Activated T-helper 1 cell treated with anti-CD3 and anti-CD28 coated beads, Interleukin-2, amount 50 U/mL, for 16 hours (primary cell): ENCODE data around the gene CBFA2T3.

Experiments used
- DNase-seq, 2 donors: peaks; one replicate each; pipeline ENCODE4 v3.0.0-alpha.2; 2020; ENCODE audit warnings: low read depth in 1 of 2, low spot score in 1 of 2

Gene CBFA2T3

DNA sequence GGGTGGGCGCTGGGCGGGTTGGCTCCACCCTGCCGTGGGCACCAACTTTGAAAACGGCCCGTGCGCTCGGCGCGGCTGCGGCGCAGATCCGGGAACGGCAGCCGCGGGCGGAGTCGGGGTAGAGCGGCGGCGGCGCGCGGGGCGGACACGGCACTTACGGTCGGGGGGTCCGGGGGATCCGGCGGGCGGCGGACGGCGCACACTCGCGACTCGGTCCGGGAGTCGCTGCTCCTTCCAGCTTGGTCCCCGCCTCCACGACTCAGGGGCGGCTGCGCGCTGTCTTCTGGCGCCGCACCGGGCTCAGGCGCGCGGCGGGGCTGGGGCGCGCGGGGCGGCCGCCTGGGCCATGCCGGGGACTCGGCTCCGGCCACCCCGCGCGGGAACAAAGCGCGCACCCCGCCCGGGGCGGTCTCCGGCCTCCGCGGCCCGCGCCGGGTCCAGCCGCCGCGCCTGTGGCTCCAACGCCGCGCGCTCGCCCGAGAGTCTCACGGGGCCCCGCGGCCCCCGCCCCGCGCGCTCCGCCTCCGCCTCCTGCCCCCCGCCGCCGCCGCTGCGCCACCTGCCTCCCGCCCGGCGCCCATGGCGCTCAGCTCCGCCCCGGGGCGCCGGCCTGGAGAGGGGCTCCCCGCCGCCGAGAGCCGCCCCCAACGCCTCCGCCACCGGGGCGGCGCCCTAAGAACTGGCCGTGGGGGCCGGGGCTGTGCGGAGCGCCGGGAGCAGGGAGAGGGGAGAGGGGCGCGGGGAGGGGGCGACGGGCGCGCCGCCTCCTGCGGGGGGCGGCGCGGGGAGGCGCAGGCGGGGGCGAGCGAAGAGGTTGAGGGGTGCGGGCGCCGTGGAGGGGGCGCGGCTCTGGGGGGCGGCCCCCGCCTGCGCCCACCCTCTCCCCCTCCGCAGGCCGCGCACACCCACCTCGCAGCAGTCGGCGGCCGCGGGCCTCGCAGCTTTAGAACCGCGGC is 35.9 kb downstream of the CBFA2T3 start:
- DNase-seq = no peak

DNA sequence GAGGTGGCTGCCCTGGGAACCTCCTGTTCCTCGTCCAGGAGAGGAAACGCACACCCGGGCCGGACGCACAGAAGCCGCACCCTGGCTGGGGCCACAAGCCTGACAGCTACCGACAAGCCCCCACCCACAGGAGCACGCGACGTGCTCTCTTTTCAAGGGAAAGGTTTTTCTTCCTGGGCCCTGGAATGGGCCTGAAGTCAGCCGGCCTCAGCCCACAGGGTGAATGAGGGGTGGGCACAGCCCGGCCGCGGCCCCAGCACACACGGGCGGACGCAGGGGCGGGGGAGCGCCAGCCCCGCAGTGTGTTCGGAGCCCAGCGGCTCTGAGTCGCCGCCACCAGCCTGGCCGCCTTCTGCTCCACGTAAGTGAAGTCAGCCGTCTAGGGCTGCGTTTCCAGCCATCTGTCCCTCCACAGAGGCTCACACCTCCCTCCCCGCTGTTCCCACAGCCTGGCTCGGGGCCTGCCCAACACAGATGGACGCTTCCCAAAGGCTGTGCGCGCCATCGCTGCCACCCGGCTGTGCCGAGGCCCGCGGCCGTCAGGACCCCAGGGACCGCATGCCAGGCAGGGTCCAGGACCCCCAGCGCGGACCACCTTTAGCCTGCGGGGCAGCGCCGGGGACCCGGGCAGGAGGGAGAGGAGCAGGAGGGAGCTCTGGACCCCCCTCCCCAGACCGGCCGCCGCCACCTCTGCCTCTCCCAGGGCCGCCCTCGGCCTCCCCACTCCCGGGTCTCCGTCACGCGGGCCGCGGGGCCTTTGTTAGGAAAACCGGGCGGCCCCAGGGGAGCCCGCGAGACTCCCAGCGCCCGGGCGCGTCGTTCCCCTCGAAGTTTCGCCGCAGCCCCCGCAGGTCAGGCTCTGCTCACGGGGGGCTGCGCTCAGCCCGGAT is 36.8 kb downstream of the CBFA2T3 start:
- DNase-seq = no peak

DNA sequence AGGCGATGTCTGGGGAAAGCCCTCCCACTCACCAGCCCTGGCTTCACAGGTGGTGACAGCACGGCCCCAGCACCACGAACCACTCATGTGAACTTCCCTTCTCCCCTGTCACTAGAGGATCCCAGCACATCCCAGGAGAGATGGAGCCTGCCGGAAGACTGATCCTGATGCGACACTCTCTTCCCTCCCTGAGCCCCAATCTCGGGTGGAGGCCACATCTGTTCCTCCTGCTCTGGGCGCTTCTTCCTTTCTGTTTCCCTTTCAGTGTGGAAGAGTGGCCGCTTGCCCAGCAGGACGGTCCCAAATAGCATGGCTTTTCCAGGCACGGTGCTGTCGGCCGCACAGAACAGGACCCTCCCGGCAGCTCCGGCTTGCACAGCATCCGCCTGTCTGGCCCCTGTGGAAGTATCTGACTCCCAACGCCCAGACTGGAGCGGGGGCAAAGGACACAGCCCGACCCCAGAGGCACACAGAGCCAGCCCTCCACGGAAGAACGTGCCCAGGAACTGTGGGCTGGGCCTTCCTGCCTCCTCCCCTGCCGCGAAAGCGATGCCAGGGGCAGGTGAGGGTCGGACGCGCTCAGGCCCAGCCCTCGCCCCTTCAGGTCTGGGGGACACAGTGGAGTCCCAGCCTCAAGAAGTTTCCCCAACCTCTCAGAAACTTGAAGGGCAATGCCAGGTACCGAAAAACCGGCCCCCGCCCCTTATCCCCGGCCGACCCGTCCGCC is 37.6 kb downstream of the CBFA2T3 start:
- no peak for DNase-seq

DNA sequence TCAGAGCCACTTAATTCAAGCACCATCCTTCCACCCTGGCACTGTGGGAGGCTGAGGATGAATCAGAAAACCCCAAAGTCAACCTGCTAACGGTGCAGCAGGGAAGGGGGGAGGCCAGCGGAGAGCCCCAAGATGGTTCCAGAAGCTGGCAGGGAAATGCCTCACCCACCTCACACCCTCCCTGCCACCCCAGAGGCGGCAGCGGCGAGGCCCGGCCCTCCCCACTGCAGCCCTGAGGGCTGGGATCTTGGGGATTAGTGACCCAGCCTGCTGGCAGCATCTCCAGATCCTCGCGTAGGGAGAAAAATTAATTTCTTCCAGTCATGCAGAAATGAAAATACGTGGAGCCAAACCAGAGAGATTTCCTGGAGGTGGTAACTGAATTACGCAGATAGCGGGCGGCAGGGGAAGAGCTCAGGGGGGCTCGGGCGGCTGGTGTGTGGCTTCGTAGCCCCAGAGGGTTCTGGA is 38.2 kb downstream of the CBFA2T3 start:
- no peak for DNase-seq

DNA sequence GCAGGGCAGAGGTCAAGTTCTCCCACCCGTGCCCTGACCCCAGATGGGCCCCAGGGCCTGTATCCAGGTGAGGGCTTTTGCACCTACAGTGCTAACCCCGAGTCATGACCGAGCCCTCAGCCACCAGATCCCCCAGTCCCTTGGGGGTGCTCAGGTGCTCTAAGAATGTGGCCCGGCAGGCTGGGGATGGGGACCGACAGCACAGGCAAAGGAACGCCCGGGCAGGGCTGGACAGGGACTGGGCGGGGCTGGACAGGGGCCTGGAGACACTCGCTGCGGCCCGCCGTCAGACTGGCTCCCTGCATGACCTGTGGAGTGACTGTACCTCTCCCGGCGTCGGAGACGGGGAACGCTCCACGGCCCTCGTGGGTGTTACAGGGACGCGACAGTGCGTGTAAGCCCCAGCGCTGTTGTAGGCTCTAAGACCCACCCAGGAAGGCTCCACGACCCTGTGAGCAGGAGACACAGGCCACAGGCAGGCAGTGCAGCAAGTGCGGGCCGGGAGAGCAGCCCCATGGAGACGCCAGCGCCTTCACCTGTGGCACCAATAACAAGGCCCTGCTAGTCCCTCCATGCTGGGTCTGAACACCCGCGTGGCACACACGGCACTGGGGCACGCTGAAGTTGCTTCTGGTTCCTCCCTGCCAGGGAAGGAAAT is 38.8 kb downstream of the CBFA2T3 start:
- DNase-seq = no peak

DNA sequence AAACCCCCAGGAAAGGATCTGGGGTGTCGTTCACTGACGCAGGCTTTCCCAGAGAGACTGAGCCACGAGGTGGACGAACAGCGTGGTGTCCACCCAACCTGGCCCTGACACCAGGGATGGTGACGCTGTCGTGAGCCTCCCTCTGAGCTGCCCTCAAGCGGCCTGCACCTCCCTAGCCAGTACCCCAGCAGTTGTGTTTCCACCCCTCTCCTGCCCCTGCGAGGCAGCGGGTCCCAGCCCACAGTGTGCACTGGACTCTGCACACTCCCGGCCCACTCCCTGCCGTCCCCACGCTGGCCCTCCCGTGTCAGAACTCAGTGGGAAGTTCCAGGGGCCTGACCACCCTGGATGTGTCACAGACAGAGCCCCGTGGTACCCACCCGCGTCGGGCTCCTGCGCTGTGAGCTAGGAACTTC is 39.8 kb downstream of the CBFA2T3 start:
- DNase-seq = no peak

DNA sequence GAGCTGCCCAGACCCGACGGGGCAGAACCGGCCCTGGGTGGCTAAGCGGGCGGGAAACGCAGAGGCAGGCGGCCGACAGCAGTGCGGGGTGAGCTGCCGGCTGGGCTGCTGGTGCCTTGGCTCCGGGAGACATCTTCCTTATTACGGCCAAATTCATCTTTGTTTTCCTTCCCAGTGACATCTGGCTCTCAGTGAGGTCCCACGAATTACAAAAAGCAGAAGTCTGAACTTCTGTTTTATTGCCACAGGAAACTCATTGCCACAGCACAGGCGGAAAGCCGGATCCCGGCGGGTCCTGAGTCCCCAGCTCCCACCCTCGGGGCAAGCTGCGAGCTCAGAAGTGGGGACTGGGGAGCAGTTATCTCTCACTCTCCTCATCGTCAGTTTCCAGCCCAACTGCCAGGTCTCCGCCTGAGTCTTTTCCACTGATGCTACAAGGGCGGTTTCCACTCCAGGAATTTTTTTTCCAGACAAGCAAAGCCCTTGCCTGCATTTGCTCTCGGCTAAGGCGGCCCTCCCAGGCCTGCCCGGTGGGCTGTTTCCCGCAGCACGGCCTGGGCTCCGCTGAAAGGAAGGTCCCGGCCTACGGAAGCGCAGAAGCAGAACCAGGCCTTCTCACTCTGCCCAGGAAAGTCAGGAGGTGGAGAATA is 40.3 kb downstream of the CBFA2T3 start:
- DNase-seq = no peak

DNA sequence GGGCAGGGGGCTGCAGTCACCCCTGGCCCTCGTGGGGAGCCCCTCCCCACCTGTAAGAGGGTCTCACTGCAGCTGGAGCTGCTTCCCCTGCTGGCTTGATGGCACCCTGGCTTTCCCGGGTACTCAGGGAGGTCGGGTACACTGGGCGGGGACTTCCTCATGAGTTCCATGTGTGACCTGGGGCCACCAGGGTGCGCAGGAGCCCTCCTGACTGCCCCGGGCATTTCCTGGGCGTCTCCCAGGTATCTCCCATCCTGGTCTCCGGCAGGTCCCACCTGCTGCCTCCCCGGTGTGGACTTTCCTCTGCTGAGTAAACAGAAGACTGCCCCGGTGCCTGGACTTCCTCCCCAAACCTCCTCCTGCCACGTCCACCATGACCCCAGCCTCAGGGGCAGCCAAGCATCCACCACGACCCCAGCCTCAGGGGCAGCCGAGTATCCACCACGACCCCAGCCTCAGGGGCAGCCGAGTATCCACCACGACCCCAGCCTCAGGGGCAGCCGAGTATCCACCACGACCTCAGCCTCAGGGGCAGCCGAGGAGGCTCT is 40.9 kb downstream of the CBFA2T3 start:
- DNase-seq = no peak

DNA sequence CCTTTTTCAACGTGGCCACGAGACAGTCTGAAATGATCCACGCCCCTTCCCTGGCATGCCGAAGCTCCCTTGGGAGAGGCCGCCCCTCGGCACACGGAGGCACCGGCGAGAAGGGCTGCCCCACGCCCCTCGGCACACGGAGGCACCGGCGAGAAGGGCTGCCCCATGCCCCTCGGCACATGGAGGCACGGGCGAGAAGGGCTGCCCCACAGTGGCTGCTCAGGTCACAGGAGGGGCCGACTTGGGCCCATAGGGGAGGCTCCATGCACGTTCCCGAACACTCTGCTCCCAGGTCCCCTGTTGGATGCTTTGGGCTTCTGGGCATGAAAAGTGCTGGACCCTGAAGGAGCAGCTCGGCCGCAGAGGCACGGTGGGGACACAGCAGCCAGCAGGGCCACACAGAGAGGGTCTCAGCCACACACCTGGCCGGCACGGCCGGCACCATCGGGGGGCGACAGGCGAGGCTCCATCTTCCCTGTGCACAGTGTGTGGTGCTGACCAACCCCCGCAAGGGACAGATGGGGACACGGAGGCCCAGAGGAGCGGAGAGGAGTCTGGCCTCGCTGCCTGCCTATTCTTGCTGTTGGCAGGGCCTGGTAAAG is 42.8 kb downstream of the CBFA2T3 start:
- no peak for DNase-seq

DNA sequence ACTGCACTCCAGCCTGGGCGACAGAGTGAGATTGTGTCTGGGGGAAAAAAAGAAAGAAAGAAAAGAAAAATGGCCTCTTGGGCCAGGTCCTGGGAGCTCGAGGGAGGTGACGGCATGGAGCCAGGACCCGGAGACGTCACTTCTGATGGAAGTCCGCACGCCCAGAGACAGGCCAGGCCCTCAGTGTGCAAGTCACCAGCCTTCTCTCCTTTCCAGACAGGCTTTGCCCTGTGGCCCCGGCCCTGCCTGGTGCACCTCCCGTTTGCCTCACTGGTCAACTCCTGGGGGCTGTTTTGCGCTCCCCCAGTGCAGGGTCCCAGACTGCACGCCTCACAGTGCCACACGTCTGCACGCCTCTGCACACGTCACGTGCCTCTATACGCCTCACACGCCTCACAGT is 44.1 kb downstream of the CBFA2T3 start:
- no peak for DNase-seq

DNA sequence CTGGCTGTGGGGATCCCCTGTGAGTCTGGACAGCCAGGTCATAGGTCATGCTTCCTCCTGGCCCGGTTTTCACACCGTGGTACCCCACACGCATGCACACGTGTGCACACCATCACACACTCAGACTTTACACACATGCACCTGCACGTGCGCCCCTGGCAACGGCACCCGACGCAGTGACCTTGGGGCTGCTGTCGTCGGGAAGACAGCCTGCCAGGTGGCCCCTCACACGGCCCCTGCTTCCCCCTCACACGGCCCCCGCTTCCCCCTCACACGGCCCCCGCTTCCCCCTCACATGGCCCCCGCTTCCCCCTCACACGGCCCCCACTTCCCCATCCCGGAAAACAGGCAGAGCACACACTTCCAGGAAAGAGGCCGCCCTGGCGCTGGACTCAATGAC is 45.1 kb downstream of the CBFA2T3 start:
- DNase-seq = no peak

DNA sequence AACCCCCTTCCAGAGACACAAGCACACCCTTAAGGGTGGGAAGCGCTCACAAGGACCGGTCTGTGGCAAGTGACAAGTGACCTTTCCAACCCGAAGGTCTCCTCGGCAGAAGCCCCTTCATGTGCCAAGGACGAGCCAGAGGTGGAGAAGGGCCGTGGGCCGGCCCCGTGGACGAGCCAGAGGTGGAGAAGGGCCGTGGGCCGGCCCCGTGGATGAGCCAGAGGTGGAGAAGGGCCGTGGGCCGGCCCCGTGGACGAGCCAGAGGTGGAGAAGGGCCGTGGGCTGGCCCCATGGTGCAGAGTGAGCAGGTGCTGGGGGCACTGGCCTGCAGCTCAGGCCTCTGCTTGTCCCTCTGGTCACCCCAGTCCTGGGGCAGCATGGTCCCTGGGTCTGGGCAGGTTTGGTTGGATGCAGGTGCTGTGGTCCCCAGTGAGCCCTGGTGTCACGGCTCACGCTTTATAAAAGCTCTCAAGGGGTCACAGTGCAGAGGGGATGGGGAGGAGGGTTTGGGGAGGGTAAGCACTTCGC is 45.6 kb downstream of the CBFA2T3 start:
- no peak for DNase-seq

DNA sequence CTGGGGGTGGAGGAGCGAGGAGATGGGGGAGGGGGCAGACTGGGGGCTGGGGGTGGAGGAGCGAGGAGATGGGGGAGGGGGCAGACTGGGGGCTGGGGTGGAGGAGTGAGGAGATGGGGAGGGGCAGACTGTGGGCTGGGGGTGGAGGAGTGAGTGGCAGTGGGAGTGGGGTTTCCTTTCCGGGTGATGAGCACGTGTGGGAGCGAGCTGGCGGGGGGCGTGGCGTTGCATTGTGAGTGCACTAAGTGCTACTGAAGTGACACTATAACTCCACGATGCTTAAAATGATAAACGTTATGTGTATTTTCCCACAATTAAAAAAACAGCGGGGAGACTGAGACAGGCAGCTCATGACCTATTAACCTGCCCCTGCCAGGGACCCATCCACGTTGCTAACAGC is 46.3 kb downstream of the CBFA2T3 start:
- no peak for DNase-seq

DNA sequence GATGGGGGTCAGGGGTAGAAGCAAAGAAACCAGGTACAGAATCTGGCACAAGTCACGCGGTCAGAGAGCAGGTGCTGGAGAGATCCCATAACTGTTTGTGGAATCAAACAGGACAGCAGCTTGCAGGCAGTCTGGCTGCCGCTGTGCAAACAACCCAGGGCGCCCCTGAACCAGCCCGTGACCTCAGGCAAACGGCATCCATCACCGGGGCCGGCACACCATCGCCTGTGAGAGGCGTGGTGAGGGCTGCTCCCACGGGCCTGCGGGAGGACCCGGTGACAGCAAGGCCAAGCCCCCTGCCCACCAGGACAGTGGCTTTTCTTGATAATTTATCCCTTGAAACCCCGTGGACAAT is 47.9 kb downstream of the CBFA2T3 start:
- no peak for DNase-seq

DNA sequence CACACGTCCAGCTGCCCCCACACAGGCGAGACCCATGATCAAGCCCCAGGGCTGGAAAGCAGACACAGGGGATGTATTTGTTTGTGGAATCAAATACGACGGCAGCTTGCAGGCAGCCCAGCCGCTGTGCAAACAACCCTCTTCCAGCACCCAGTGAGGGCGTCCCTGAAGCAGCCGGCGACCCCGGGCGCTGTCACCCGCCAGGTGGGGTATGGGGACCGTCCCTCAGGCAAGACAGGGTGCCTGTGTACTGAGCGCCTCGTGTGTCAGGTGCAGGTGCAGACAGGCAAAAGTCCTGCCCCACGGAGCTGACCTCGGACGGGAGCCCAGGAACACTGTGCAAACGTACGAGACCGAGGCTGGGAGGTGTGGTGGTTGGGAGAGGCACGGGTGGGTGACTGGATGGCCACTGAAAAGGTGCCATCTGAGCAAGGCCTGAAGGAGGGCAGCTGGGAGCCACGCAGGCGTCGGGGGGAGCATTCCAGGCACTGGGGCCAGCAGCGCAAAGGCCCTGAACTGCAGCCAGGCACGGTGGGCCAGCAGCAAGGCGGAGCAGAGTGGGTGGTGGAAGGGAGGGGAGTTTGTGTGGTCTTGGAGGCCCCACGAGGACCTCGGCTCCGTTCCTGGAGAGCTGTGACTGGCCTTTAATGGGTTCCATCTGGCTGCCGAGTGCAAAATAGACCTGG is 48.5 kb downstream of the CBFA2T3 start:
- no peak for DNase-seq

DNA sequence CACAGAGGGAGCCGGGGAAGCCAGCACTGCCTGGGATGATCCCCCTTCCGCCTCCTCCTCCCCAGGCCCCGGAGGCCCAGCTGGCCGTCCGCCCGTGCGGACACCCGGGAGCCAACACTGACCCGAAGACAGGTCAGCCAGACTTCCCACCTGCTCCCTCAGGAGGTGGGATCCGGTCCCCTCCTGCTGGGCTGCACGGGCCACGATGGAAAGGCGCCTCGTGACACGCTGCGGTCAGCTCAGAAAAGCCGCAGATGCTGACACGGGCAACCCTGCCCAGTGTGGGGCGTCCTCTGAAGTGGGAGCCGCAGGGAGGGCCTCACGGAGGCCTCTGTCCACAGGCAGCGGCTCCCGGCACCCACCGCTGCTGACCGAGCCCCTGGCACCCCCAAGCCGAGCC is 49.3 kb downstream of the CBFA2T3 start:
- DNase-seq = no peak

DNA sequence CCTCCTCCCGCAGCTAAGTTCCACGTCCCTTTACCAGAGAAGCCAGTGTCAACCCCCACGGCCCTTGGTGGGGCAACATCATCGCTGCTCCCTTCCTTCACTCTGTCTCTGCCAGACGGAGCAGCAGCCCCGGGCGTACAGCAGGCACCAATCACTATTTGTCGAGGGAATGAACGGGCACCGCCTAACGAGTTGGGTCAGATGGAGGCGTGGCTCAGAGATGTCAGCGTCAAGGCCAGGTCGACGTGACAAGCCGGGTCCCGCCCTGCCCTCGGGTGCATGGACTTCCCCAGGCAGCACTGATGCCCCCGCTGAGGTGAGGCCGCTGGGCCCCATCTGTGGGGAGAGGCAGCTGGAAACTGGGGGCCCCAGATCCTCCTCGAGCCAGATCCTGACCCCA is 50.0 kb downstream of the CBFA2T3 start:
- no peak for DNase-seq

DNA sequence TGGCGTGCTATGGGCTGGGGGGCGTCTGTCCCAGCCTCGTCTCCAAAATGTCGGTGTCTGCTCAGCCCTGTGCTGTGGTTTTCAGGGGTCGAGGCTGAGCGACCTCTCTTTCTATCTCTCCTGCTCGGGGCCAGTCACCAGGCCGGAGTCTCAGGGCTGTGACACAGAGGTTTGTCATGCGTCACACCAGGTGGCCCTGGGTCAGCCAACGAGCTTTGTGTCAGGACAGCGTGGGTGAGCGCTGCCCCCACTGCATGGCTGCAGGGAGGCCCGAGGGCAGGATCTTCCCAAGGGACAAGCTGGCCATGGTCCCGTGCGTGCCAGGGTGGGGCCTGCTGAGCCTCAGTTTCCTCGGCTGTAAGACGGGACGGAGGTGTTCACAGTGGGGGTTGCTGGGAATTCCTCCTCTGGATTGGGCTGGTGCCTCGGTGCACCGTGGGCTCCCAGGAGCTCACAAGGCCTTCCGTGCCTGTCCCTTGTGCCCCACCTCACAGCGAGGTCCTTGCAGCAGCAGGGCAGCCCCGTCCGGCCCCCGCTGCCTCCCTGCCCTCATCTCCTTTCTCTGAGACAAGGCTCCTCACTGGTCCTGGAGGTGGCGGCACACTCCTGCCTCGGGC is 50.5 kb downstream of the CBFA2T3 start:
- no peak for DNase-seq
